Measurements from ENCODE around the gene ZNF174. TPM values are rescaled to one million over a fixed set of nuclear protein-coding genes. Genes with fewer than 3 reads are reported as not detected.

The ZNF174 gene
- total RNA-seq, 6 donors from 2014 or later: 9.0 to 30.4 (median 10.6) TPM

GRCh38 chr16:3434373-3434772, 33.4 kb downstream of the ZNF174 start:
- Histone ChIP-seq H3K27ac (no peak overlapping the region), H3K27me3 (no peaks in the 10 kb centered on the region), H3K4me1 (no peaks in the 10 kb centered on the region), H3K9me3 (peaks cover 2 to 13% (median 3%) of the 10 kb centered on the region in 4 donors), H3K4me3 (no peak overlapping the region), H3K36me3 (peaks cover 0 to 34% (median 8%) of the 10 kb centered on the region in 4 donors)
- DNase-seq (no peak), ATAC-seq (ENCODE audit: low FRiP score in 2 of 2) (no peak)
- no peak for TF ChIP-seq CTCF (IDR thresholded peaks at IDR 0.05)
- TF ChIP-seq POLR2AphosphoS5 (IDR thresholded peaks at IDR 0.05): no peak
- no peak for TF ChIP-seq POLR2A (IDR thresholded peaks at IDR 0.05)
- no peak for TF ChIP-seq EP300 (IDR thresholded peaks at IDR 0.05)

GRCh38 chr16:3439637-3440036, 38.6 kb downstream of the ZNF174 start:
- WGBS, 2 donors: 88 to 93% methylated on average over 4 of the region's 4 CpGs
- peaks cover 0 to 34% (median 8%) of the 10 kb centered on the region in 4 donors for H3K36me3 ChIP-seq
- no peak overlapping the region for H3K27ac ChIP-seq
- H3K9me3 ChIP-seq: peaks cover 3 to 14% (median 9%) of the 10 kb centered on the region in 4 donors
- no peak overlapping the region for H3K4me3 ChIP-seq
- TF ChIP-seq CTCF (IDR thresholded peaks at IDR 0.05) (no peak), EP300 (IDR thresholded peaks at IDR 0.05) (no peak), POLR2AphosphoS5 (IDR thresholded peaks at IDR 0.05) (no peak), POLR2A (IDR thresholded peaks at IDR 0.05) (no peak)
- ATAC-seq (ENCODE audit: low FRiP score in 2 of 2) (no peak), DNase-seq (no peak)
- H3K27me3 ChIP-seq: no peaks in the 10 kb centered on the region
- peaks cover 4 to 6% (median 5%) of the 10 kb centered on the region in 4 donors for H3K4me1 ChIP-seq

GRCh38 chr16:3443108-3444031, 42.4 kb downstream of the ZNF174 start, which contains the start of the genes NAA60 and ZNF597:
Gene NAA60 (plus strand): TSS chr16:3443680. CDS start chr16:3476228, 32,548 bp downstream.
Gene ZNF597 (minus strand): TSS chr16:3443504. CDS start chr16:3443153, 351 bp downstream.
- Histone ChIP-seq H3K4me3 (peak within 1 kb of the TSS; percentile 37 to 80 (median 71)), H3K4me1 (peaks cover 4 to 10% (median 8%) of the 10 kb centered on the region in 4 donors), H3K27me3 (no peaks in the 10 kb centered on the region), H3K27ac (peak within 1 kb of the TSS; percentile 82 to 85 (median 84)), H3K36me3 (peaks cover 0 to 25% (median 5%) of the 10 kb centered on the region in 4 donors), H3K9me3 (peaks cover 3 to 14% (median 9%) of the 10 kb centered on the region in 4 donors)
- peak; percentile 96 to 98 for ATAC-seq (ENCODE audit: low FRiP score in 2 of 2)
- peak; percentile 87 to 90 for DNase-seq
- 56 to 63% methylated on average over 58 to 61 of the region's 61 CpGs for WGBS, 2 donors
- TF ChIP-seq CTCF (IDR thresholded peaks at IDR 0.05) (no peak), EP300 (IDR thresholded peaks at IDR 0.05) (no peak), POLR2AphosphoS5 (IDR thresholded peaks at IDR 0.05) (peak in 1 of 2 donors; percentile 60), POLR2A (IDR thresholded peaks at IDR 0.05) (peak in 2 of 4 donors; percentile 34 to 46)

GRCh38 chr16:3444032-3444388, 43.0 kb downstream of the ZNF174 start:
- Histone ChIP-seq H3K27me3 (no peaks in the 10 kb centered on the region), H3K27ac (peak overlapping the region; percentile 82 to 85 (median 84)), H3K4me1 (peaks cover 4 to 10% (median 8%) of the 10 kb centered on the region in 4 donors), H3K36me3 (peaks cover 0 to 26% (median 4%) of the 10 kb centered on the region in 4 donors), H3K9me3 (peaks cover 3 to 10% (median 7%) of the 10 kb centered on the region in 4 donors), H3K4me3 (peak overlapping the region; percentile 12 to 80 (median 71))
- TF ChIP-seq CTCF (IDR thresholded peaks at IDR 0.05) (peak in 1 of 6 experiments; percentile 28), EP300 (IDR thresholded peaks at IDR 0.05) (no peak), POLR2AphosphoS5 (IDR thresholded peaks at IDR 0.05) (peak; percentile 15 to 22), POLR2A (IDR thresholded peaks at IDR 0.05) (peak in 2 of 4 donors; percentile 19 to 60)
- DNase-seq (no peak), ATAC-seq (ENCODE audit: low FRiP score in 2 of 2) (peak; percentile 74 to 87)
- WGBS, 2 donors: 34 to 52% methylated on average over 5 to 10 of the region's 10 CpGs

Data from upper lobe of left lung (tissue), 6 donors.